Activated T-helper 9 cell treated with anti-CD3 and anti-CD28 coated beads, Interleukin-2, amount 50 U/mL, for 16 hours (primary cell): Measurements from ENCODE around the gene SKA3.
"Not testable (repeated sequence)": the region's sequence is repeated elsewhere in the genome, so short reads cannot be mapped to it uniquely, and the experiment has no call there.

Experiments
- DNase-seq: peaks from one replicate; pipeline ENCODE4 v3.0.0-alpha.2; 2020; ENCODE audit warnings: low read depth

The SKA3 gene

GRCh38 chr13:21165606-21166005 lies 10.7 kb downstream of the SKA3 start:
- DNase-seq, result not testable (repeated sequence)

DNA sequence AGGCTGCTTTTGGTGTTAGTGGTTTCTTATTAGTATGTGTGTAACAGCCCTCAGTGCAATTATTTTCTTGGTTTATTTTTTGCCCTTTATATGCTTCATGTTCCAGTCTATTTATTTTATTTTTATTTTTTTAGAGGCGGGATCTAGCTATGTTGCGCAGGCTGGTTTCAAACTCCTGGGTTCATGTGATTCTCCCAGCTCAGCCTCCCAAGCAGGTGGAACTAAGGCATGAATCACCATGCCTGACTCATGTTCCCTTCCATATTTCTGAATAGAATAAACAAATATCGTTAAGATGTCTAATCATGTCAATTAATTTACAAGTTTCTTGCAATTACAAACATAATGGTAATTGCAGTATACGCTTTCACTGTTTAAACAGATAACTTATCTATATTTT lies 11.7 kb downstream of the SKA3 start:
- DNase-seq, result no peak

- DNase-seq, result no peak
Measured at GRCh38 chr13:21152251-21152899, 24.0 kb downstream of the SKA3 start.

DNA sequence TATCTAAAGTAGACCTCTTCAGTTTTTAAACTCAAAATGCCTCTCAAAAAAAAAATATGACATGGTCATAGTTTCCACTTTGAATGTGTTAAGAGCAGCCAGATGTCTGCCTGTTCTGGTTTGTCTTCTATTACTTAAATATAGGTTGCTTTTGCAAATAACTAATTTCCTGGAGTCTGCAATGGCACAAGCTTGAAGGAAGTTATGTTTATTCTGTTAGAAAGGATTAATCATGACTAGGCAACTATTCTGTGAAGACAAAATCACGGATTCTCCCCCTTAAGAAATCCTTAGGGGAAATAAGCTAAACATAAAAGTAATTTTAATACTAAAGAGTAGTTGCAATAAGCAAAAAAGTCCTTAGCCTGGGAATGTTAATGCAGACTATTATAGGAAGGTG lies 26.3 kb downstream of the SKA3 start:
- no peak for DNase-seq

- DNase-seq, result no peak
Measured at GRCh38 chr13:21149568-21149967, 26.8 kb downstream of the SKA3 start.

DNA sequence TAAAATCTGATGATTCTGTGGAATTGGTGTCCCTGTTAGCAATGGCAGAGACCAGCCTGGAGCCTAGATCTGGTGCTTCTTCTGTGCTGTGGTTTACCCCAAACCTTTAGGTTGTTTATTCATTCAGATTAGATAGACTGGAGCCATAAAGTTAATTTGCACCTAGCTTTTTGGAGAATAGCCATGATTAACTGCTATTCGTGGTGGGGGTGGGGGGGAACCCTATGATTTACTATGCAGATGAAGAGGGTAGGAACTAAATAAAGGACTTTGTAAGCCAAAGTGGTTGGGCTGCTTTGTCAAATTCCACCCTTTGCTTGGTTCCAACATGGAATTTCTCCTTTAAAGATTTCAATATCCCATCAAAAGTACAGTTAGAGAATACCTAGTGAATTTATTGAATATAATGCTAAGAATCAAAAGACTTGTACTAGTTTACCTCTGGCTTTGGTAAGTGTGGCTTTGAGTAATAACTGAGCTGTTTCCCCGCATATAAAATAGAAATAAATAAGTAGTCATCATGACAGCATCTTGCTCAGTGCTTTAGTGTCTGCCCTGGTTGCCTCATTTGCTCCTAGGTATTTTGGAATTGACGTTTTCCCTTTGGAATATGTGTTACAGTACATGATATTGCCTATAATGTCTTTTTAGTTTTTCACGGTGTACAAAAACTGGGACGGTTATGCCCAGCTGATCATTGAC lies 27.6 kb downstream of the SKA3 start:
- no peak for DNase-seq

DNA sequence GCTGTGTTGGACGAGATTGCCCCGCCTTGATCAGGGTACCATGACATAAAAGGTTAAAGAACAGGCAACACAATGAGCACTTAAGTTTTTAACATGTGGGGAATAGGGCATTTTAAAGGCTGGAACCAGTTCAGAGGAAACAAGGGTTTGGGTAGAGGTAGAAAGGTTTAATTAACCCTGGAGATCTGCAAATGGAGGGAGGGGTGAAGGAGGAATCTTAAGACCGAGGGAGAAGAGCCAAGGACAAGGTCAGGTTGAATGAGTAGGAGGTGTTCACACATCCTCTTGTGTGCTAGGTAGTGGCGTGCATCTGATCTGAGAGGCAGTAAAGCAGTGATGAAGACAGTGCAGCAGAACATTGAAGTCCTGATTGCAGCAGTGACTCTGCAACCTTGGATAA lies 28.5 kb downstream of the SKA3 start:
- no peak for DNase-seq

DNA sequence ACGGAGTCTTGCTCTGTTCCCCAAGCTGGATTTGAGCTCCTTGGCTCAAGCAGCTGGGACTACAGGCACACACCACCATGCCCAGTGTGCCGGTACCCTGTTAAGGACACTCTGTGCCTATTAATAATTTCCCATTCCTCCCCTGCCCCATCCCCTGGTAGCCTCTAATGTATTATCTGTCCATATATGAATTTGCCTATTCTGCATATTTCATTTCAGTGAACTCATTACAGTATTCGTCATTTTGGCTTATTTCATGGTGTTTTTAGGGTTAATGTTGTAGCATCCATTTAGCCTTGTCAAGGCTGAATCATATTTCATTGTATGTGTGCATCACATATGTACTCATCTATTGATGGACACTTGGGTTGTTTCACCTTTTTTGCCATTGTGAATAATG lies 33.6 kb downstream of the SKA3 start:
- no peak for DNase-seq

GRCh38 chr13:21139374-21139773 lies 37.0 kb downstream of the SKA3 start:
- no peak for DNase-seq

DNA sequence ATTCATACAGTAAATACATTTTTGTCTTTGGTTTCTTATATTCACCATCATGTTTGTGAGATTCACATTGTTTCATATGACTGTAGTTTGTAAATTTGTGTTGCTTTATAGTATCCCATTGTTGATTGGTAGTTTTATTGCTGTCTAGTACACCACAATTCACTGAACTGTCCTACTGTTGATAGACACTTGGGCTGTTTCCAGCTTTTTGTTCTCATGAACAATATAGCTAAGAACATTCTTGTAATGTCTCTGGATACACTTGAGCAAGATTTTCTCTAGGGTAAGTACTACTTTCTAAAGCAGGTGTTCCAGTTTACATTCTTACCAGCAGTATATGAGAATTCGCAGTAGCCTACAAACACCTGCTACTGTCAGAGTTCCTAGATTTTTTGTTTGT lies 37.8 kb downstream of the SKA3 start:
- DNase-seq, result no peak

DNA sequence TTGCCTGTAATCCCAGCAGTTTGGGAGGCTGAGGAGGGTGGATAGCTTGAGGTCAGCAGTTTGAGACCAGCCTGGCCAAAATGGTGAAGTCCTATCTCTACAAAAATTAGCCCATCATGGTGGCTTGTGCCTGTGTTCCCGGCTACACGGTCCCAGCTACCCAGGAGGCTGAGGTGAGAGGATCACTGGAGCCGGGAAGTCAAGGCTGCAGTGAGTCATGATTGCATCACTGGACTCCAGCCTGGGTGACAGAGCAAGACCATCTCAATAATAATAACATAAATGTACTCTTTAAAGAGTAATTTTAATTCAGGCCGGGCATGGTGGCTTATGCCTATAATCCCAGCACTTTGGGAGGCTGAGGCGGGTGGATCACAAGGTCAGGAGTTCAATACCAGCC lies 38.7 kb downstream of the SKA3 start:
- DNase-seq, result no peak

GRCh38 chr13:21135833-21136232 lies 40.5 kb downstream of the SKA3 start:
- not testable (repeated sequence) for DNase-seq

DNA sequence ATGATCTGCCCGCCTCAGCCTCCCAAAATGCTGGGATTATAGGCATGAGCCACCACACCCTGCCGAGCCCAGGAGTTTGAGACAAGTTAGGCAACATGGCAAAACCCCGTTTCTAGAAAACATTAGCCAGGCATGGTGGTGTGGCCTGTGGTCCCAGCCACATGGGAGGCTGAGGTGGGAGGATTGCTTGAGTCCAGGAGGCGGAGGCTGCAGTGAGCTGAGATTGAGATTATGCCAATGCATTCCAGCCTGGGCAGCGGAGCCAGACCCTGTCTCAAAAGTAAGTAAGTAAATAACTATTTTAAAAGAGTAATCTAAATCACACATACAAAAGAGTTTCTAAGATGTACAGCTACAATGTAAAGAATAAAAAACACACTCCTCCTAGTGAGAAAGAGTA lies 41.9 kb downstream of the SKA3 start:
- no peak for DNase-seq

DNA sequence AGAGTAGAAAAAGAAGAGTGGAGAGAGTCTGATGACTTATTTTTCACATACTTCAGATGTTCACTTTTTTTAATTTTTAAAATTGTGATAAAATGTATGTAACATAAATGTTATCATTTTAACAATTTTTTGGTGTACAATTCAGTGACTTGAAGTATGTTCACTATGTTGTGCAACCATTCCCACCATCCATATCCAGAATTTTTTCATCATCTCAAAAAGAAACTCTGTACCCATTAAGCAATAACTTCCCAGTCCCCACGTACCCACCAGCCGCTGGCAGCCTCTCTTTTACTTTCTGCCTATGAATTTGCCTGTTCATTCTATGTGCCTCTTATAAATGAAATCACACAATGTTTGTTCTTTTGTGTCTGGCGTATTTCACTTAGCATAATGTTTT lies 43.3 kb downstream of the SKA3 start:
- DNase-seq, result no peak

- no peak for DNase-seq
Measured at GRCh38 chr13:21130116-21130515, 46.2 kb downstream of the SKA3 start.

- DNase-seq, result no peak
Measured at GRCh38 chr13:21124852-21125251, 51.5 kb downstream of the SKA3 start.

DNA sequence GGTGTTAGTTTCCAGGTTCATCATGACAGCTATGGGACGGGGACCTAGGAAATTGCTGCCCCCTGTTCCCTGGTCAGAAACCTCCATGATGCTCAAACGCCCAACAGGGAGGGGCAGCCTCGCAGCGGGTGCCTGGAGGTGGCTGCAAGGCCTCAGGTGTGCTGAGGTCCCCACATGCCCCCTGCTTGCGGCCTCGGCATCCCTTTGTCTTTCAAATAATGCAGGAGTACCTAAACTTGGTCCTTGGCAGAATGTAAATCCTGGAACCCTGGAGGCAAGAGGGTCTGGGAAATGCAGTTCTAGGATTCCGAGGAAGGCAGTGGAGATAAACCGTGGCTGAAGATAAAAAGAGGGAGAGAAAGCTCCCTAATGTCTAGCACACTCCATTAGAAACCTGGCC lies 52.4 kb downstream of the SKA3 start:
- no peak for DNase-seq

DNA sequence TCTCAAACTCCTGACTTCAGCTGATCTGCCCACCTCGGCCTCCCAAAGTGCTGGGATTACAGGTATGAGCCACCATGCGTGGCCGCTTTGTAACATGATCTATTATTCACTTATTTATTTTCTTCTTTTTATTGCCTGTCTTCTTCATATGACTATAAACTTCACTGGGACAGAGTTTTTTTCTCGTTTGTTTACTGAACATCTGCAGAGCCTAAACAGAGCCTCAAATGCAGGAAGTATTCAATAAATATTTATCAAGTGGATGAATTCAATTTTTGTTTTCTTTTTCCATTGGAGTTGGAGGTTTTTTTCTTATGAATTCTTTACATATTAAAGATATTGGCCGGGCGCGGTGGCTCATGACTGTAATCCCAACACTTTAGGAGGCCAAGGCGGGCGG lies 54.7 kb downstream of the SKA3 start:
- DNase-seq, result no peak

DNA sequence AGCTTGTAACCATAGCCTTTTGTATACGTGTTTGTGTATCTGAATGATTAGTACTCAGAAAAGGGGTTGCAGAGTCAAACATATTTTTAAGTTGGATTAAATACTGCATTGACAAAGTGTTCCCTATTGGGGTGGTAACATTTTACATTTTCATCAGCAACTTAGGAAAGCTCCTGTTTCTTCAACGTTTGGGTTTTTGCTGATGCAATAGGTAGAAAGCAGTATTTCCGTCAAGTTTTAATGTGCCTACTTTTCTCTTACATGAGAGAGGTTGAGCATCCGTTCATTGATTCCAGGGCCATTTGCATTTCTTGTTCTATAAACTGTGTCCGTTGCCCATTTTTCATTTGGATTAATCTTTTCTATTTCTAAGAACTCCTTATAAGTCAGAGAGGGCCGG lies 56.2 kb downstream of the SKA3 start:
- no peak for DNase-seq

GRCh38 chr13:21119526-21119925 lies 56.8 kb downstream of the SKA3 start:
- DNase-seq, result no peak

- no peak for DNase-seq
Measured at GRCh38 chr13:21118180-21118579, 58.2 kb downstream of the SKA3 start.

GRCh38 chr13:21117104-21117809 lies 59.1 kb downstream of the SKA3 start:
- DNase-seq, result no peak

- no peak for DNase-seq
Measured at GRCh38 chr13:21116141-21116540, 60.2 kb downstream of the SKA3 start.
